B cell (primary cell): ENCODE data around the gene ELFN1.

Source experiments
- CTCF ChIP-seq: fragments of 200-600 bp; IDR thresholded peaks from one replicate; pipeline ENCODE4 v1.8.0; 2022; ENCODE audit warnings: antibody characterized with exemption, mild to moderate bottlenecking
- EZH2 ChIP-seq: IDR thresholded peaks from 2 replicates; pipeline ENCODE4 v1.6.1; 2012; ENCODE audit warnings: borderline replicate concordance, low read depth, mild to moderate bottlenecking, moderate library complexity, low read length; ENCODE audit not compliant: insufficient read depth, poor library complexity, severe bottlenecking

GRCh38 chr7:1646391-1646790, 23.7 kb upstream of the ELFN1 start:
- no peak for TF ChIP-seq CTCF
- no peak for TF ChIP-seq EZH2
